Hepatocyte (in vitro differentiated cells): ENCODE results near the gene MOB3C.

Experiments used
- EZH2 ChIP-seq: fragments of 200-600 bp; sonication (generic); IDR thresholded peaks from 2 replicates; pipeline ENCODE4 v1.6.1; 2016; ENCODE audit warnings: antibody characterized with exemption, mild to moderate bottlenecking, borderline replicate concordance
- TF ChIP-seq, protein P1 (sequence below): fragments of 200-600 bp; sonication (generic); IDR thresholded peaks from 2 replicates; pipeline ENCODE4 v1.5.1; 2016; ENCODE audit warnings: antibody characterized with exemption, mild to moderate bottlenecking; ENCODE audit not compliant: poor library complexity

DNA sequence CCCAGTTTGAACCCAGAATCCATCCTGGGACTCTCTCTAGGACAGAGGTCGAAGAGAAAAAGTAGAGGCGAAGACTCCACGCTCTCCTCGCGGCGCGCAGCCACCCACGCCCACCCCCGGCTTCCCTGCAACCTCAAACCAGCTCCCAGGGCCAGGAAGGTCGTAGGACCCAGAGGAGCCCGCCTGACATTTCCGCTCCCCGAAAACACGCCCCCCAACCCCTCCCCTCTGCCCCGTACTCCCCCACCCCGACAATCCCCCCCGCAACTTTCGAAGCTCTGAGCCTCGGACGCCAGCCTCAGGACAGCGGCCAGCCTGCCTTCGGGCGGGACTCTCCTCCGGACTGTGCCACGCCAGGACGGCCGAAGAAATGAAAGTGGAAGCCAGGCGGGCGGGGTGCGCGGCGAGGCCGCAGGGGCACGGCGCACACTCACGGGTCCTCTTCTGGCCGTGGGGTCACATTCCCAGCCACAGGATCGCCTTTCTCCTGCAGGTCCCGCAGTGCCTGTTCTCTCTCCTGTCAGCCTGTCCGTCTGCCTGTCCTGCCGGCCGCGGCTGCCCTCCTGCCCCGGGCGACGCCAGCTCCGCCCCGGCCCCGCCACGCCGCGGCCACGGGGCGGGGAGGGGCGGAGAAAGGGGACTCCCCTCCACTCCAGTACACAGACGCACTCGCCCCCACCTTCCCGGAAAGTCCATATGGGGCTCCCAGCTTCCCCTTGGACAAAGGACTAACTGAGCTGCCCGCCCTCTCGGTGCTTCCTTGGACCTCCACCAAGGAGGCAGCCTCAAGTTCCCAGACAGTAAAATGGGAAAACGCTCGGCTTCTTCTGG lies at the start of gene MOB3C:
- TF ChIP-seq, protein P1, sequence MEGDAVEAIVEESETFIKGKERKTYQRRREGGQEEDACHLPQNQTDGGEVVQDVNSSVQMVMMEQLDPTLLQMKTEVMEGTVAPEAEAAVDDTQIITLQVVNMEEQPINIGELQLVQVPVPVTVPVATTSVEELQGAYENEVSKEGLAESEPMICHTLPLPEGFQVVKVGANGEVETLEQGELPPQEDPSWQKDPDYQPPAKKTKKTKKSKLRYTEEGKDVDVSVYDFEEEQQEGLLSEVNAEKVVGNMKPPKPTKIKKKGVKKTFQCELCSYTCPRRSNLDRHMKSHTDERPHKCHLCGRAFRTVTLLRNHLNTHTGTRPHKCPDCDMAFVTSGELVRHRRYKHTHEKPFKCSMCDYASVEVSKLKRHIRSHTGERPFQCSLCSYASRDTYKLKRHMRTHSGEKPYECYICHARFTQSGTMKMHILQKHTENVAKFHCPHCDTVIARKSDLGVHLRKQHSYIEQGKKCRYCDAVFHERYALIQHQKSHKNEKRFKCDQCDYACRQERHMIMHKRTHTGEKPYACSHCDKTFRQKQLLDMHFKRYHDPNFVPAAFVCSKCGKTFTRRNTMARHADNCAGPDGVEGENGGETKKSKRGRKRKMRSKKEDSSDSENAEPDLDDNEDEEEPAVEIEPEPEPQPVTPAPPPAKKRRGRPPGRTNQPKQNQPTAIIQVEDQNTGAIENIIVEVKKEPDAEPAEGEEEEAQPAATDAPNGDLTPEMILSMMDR = no peak
- TF ChIP-seq EZH2 = no peak
